ENCODE results near the gene EFCAB7. TPM values are rescaled to one million over a fixed set of nuclear protein-coding genes. Genes with fewer than 3 reads are reported as not detected.

Gene EFCAB7
- total and polyA plus RNA-seq, 2 of the 4 experiments (the other 2 are of a cell fraction), result 2.3 TPM

DNA sequence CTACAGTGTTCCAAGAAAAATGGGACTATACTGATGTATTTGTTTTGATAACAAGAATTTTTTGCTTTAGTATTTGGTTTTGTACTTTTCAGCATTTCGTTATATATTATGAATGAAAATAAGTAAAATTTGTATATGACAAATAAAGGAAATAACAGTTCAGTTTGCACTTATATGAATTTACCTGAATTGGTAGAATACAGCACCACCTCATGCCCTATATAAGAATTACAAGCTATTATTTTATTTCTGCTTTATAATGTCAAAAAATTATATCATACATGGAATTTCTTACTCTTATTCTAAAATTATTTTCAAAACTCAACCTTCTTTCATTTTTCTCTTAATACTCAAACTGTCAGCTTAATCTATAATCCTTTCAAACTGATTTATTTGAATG lies 14.6 kb downstream of the EFCAB7 start:
- H3K18ac ChIP-seq (ENCODE audit: low read depth, low read length), result no peak overlapping the region
- H4K8ac ChIP-seq (ENCODE audit: low read depth in 2 of 2, low read length in 2 of 2), result no peak overlapping the region
- intact Hi-C loops (cut with micrococcal nuclease), result loop anchor here (5.0 to 10.0 kb wide), 3 partner anchors 211 to 696 kb away; no protein-coding TSS in a partner anchor
- no peak overlapping the region for H2BK120ac ChIP-seq (ENCODE audit: low read depth, low read length)
- BruUV-seq (replicated peaks), result no TSS peak
- TF ChIP-seq RCOR1 (IDR thresholded peaks at IDR 0.05; ENCODE audit: insufficient replicate concordance, low read length) (no peak), USF2 (IDR thresholded peaks at IDR 0.05; ENCODE audit: low read depth, low read length) (no peak), MAZ (IDR thresholded peaks at IDR 0.05; ENCODE audit: borderline replicate concordance, low read depth, low read length) (no peak), MAFK (IDR thresholded peaks at IDR 0.05; ENCODE audit: low read depth, low read length) (no peak), MXI1 (IDR thresholded peaks at IDR 0.05; ENCODE audit: borderline replicate concordance, low read depth, low read length) (no peak), CHD1 (IDR thresholded peaks at IDR 0.05; ENCODE audit: low read depth, low read length) (no peak), BHLHE40 (IDR thresholded peaks at IDR 0.05; ENCODE audit: low read depth, low read length) (no peak), FOS (IDR thresholded peaks at IDR 0.05; ENCODE audit: low read depth, low read length) (no peak), RAD21 (IDR thresholded peaks at IDR 0.05; ENCODE audit: low read length) (peak; percentile 60), SMC3 (IDR thresholded peaks at IDR 0.05; ENCODE audit: low read depth, low read length) (peak; percentile 36; the same call in 1 of the 2 replicates)
- TF ChIP-seq, protein P1, sequence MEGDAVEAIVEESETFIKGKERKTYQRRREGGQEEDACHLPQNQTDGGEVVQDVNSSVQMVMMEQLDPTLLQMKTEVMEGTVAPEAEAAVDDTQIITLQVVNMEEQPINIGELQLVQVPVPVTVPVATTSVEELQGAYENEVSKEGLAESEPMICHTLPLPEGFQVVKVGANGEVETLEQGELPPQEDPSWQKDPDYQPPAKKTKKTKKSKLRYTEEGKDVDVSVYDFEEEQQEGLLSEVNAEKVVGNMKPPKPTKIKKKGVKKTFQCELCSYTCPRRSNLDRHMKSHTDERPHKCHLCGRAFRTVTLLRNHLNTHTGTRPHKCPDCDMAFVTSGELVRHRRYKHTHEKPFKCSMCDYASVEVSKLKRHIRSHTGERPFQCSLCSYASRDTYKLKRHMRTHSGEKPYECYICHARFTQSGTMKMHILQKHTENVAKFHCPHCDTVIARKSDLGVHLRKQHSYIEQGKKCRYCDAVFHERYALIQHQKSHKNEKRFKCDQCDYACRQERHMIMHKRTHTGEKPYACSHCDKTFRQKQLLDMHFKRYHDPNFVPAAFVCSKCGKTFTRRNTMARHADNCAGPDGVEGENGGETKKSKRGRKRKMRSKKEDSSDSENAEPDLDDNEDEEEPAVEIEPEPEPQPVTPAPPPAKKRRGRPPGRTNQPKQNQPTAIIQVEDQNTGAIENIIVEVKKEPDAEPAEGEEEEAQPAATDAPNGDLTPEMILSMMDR (conservative IDR thresholded peaks at IDR 0.05; ENCODE audit: low read depth, low read length), result peak; percentile 55
- TF ChIP-seq, protein P2, sequence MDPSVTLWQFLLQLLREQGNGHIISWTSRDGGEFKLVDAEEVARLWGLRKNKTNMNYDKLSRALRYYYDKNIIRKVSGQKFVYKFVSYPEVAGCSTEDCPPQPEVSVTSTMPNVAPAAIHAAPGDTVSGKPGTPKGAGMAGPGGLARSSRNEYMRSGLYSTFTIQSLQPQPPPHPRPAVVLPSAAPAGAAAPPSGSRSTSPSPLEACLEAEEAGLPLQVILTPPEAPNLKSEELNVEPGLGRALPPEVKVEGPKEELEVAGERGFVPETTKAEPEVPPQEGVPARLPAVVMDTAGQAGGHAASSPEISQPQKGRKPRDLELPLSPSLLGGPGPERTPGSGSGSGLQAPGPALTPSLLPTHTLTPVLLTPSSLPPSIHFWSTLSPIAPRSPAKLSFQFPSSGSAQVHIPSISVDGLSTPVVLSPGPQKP (IDR thresholded peaks at IDR 0.05; ENCODE audit: borderline replicate concordance, low read depth, low read length), result no peak
- no peak overlapping the region for H3K9ac ChIP-seq (ENCODE audit: low read depth, low read length)
- in situ Hi-C loops (cut with MboI; ENCODE audit: low sequenced_read_pairs), result loop anchor here (25.0 kb wide), 1 partner anchor 701 kb away; no protein-coding TSS in a partner anchor
- WGBS, 2 experiments (ENCODE audit: extremely low coverage in 2 of 2, insufficient read length in 1 of 2), result no CpG with 5 or more reads among the region's 1 CpG
- H2BK5ac ChIP-seq (ENCODE audit: low read depth, low read length, poor library complexity, severe bottlenecking), result no peak overlapping the region
- H2BK15ac ChIP-seq (ENCODE audit: low read depth, low read length), result no peak overlapping the region
- ChIA-PET POLR2A (ENCODE audit: unreplicated experiment) (no interaction called here), CTCF (interaction anchor here (0.6 to 2.1 kb wide), 5 partner anchors 10 to 718 kb away, joined by 3 to 9 read pairs (median 3); no protein-coding TSS in a partner anchor)
- no peak overlapping the region for H3K27ac ChIP-seq (ENCODE audit: insufficient read depth, low read length)
- H2AK9ac ChIP-seq (replicated peaks; ENCODE audit: low read depth, low read length, poor library complexity), result no peak overlapping the region
- H3K56ac ChIP-seq (ENCODE audit: extremely low read depth, insufficient read depth, low read length), result no peak overlapping the region
- H3K9me1 ChIP-seq (ENCODE audit: insufficient read depth, low read length), result no peaks in the 10 kb centered on the region
- H3K9me3 ChIP-seq (ENCODE audit: control insufficient read depth, insufficient read depth, low read length), result no peaks in the 10 kb centered on the region
- no peak overlapping the region for H3K4ac ChIP-seq (ENCODE audit: low read depth, low read length)
- H2BK20ac ChIP-seq (ENCODE audit: low read depth, low read length), result no peak overlapping the region
- no peaks in the 10 kb centered on the region; the same call in 1 of the 2 replicates for H3K36me3 ChIP-seq (ENCODE audit: control insufficient read depth, insufficient read depth, low read length)
- DNase-seq (peak; percentile 15), ATAC-seq (ENCODE audit: low read depth) (peak; percentile 66)
- H4K91ac ChIP-seq (ENCODE audit: insufficient read depth, low read depth, low read length), result no peak overlapping the region
- dilution Hi-C loops (cut with HindIII; ENCODE audit: low sequenced_read_pairs, unreplicated experiment), result no loop called here
- H3K79me1 ChIP-seq (ENCODE audit: low read depth in 1 of 2, low read length in 2 of 2), result no peaks in the 10 kb centered on the region
- no peak overlapping the region for H2AK5ac ChIP-seq (ENCODE audit: low read depth, low read length)
- H3K4me3 ChIP-seq (ENCODE audit: insufficient read depth, low read depth, low read length), result no peak overlapping the region
- no peaks in the 10 kb centered on the region for H4K20me1 ChIP-seq (ENCODE audit: insufficient read depth, low read length)
- H3K4me1 ChIP-seq (ENCODE audit: control insufficient read depth, insufficient read depth, low read length), result peaks cover 1% of the 10 kb centered on the region; the same call in 1 of the 2 replicates
- no peak overlapping the region for H3K14ac ChIP-seq (replicated peaks; ENCODE audit: low read depth, low read length)
- H2AFZ ChIP-seq (replicated peaks; ENCODE audit: low read length, poor library complexity), result no peak overlapping the region
- no peak overlapping the region for H3K23ac ChIP-seq (ENCODE audit: low read depth, low read length)
- no peak overlapping the region for H4K5ac ChIP-seq (ENCODE audit: low read depth, low read length)
- no peaks in the 10 kb centered on the region for H3K27me3 ChIP-seq (ENCODE audit: control insufficient read depth, insufficient read depth, low read length)
- H3K4me2 ChIP-seq (ENCODE audit: low read depth, low read length), result no peak overlapping the region

Data from IMR-90 (cell line).